HepG2 (cell line): ENCODE results near the gene ZNF248. TPM values are rescaled to one million over a fixed set of nuclear protein-coding genes. Genes with fewer than 3 reads are reported as not detected.

ENCODE experiments used
- ATAC-seq: fragments of 200-7000 bp; cut with Tn5 transposase; 3 replicates; pipeline ENCODE4 v1.9.1; 2020; ENCODE audit warnings: mild to moderate bottlenecking, moderate library complexity
- BruUV-seq: library from RNA; stranded (reverse); fragments of 400-500 nt; replicated peaks from 2 replicates; lab custom pipeline; 2021; lab: Mats Ljungman, UMichigan
- CTCF ChIA-PET: fragments of 300-600 bp; formaldehyde crosslinking; extraction: SDS; loops from one replicate; lab custom pipeline; 2021; ENCODE audit warnings: low total read pairs, inconsistent platforms, low intra/inter-chr PET ratio; lab: Yijun Ruan, JAX
- POLR2A ChIA-PET: fragments of 350-600 bp; sonication (Branson Sonifier 250); formaldehyde crosslinking; loops from one replicate; lab custom pipeline; 2020; ENCODE audit warnings: antibody characterized with exemption, inconsistent platforms; lab: Yijun Ruan, JAX
- DNase-seq: peaks from one replicate; pipeline ENCODE4 v3.0.0-alpha.2; 2015; ENCODE audit warnings: low spot score
- FAIRE-seq: peaks from 3 replicates; lab custom pipeline; 2011; peaks lifted over from hg19 to GRCh38; lab: Jason Lieb, UNC
- H2AFZ ChIP-seq: one replicate; pipeline ENCODE4 v1.6.1; 2011; ENCODE audit warnings: low read length, inconsistent platforms
- H3K27ac ChIP-seq: fragments of 300-600 bp; 3 replicates; pipeline ENCODE4 v1.8.0; 2011; ENCODE audit warnings: mixed run types, mild to moderate bottlenecking, mixed read lengths, low read length, inconsistent platforms; ENCODE audit not compliant: insufficient read depth; ENCODE audit errors: extremely low read length
- H3K27me3 ChIP-seq, 2 experiments: fragments of 200-600 bp in 1 of 2; 2 replicates in 1 of 2; 3 replicates in 1 of 2; pipeline versions ENCODE4 v1.6.0 to v1.8.0; 2011; ENCODE audit warnings: low read length in 2 of 2, mild to moderate bottlenecking in 2 of 2, moderate library complexity in 2 of 2, inconsistent platforms in 1 of 2; ENCODE audit not compliant: insufficient read depth in 2 of 2, control insufficient read depth in 1 of 2
- H3K36me3 ChIP-seq, 2 experiments: fragments of 200-600 bp in 1 of 2; replicated peaks in 1 of 2; 2 replicates in 1 of 2; 3 replicates in 1 of 2; pipeline versions ENCODE4 v1.5.1 to v1.8.0; 2011; ENCODE audit warnings: low read length in 2 of 2, inconsistent platforms in 1 of 2; ENCODE audit not compliant: insufficient read depth in 2 of 2, control insufficient read depth in 1 of 2
- H3K4me1 ChIP-seq: 2 replicates; pipeline ENCODE4 v1.5.1; 2012; ENCODE audit warnings: low read length, inconsistent platforms; ENCODE audit not compliant: insufficient read depth
- H3K4me2 ChIP-seq: 2 replicates; pipeline ENCODE4 v1.6.0; 2011; ENCODE audit warnings: low read depth, low read length, inconsistent platforms
- H3K4me3 ChIP-seq, 3 experiments: fragments of 200-600 bp in 1 of 3; sonication (generic), shearing (Covaris generic) in 1 of 3; replicated peaks in 1 of 3; 2 replicates each; pipeline ENCODE4 v1.5.1; 2011 to 2016; ENCODE audit warnings: low read length in 3 of 3, inconsistent platforms in 2 of 3, low read depth in 2 of 3, mild to moderate bottlenecking in 2 of 3, control low read depth in 1 of 3, mixed read lengths in 1 of 3; ENCODE audit not compliant: insufficient read depth in 1 of 3
- H3K79me2 ChIP-seq: one replicate; pipeline ENCODE4 v1.6.1; 2011; ENCODE audit warnings: low read length, inconsistent platforms; ENCODE audit not compliant: insufficient read depth
- H3K9ac ChIP-seq: 2 replicates; pipeline ENCODE4 v1.6.0; 2011; ENCODE audit warnings: mild to moderate bottlenecking, low read depth, low read length, inconsistent platforms; ENCODE audit not compliant: insufficient read depth
- H3K9me3 ChIP-seq: 2 replicates; pipeline ENCODE4 v1.5.1; 2012; ENCODE audit warnings: mild to moderate bottlenecking, low read length
- H4K20me1 ChIP-seq: 2 replicates; pipeline ENCODE4 v1.6.0; 2011; ENCODE audit warnings: inconsistent platforms, mild to moderate bottlenecking, low read length, moderate library complexity; ENCODE audit not compliant: insufficient read depth
- ARID5B ChIP-seq: IDR thresholded peaks from 2 replicates; pipeline ENCODE4 v1.4.0; 2020; ENCODE audit warnings: mild to moderate bottlenecking, missing genetic modification reagents
- CREBL2 ChIP-seq: sonication (generic); formaldehyde crosslinking; IDR thresholded peaks from 2 replicates; pipeline ENCODE4 v1.8.1; 2023; ENCODE audit warnings: missing genetic modification reagents, mild to moderate bottlenecking, borderline replicate concordance
- EP300 ChIP-seq, 3 experiments: sonication (generic) in 1 of 3; formaldehyde crosslinking in 1 of 3; IDR thresholded peaks; 2 replicates each; pipeline versions ENCODE4 v1.5.1 to v1.6.1; 2011 to 2020; ENCODE audit warnings: low read depth in 2 of 3, low read length in 2 of 3, borderline replicate concordance in 1 of 3, improper control_type of control experiment in 1 of 3, mild to moderate bottlenecking in 1 of 3, missing genetic modification reagents in 1 of 3, moderate library complexity in 1 of 3
- FOXP1 ChIP-seq, 2 experiments: fragments of 450-650 bp in 1 of 2; IDR thresholded peaks; 2 replicates each; pipeline ENCODE4 v1.6.1; 2017 to 2018; ENCODE audit warnings: antibody characterized with exemption in 1 of 2
- HCFC1 ChIP-seq: fragments of 150-350 bp; IDR thresholded peaks from 2 replicates; pipeline ENCODE4 v1.6.1; 2014; ENCODE audit warnings: low read depth, low read length
- HNF4A ChIP-seq: sonication (generic); formaldehyde crosslinking; IDR thresholded peaks from 2 replicates; pipeline ENCODE4 v1.4.0; 2020; ENCODE audit warnings: missing genetic modification reagents
- NCOR1 ChIP-seq: fragments of 200-600 bp; sonication (generic); IDR thresholded peaks from 2 replicates; pipeline ENCODE4 v1.7.0; 2017; ENCODE audit warnings: antibody characterized with exemption, low read length, borderline replicate concordance
- SMAD1 ChIP-seq: sonication (generic); formaldehyde crosslinking; IDR thresholded peaks from 2 replicates; pipeline ENCODE4 v1.4.0; 2020; ENCODE audit warnings: missing genetic modification reagents, low read depth, mild to moderate bottlenecking, borderline replicate concordance
- SOX13 ChIP-seq, 3 experiments: fragments of 450-650 bp in 1 of 3; sonication (generic) in 1 of 3; formaldehyde crosslinking in 1 of 3; IDR thresholded peaks in 2 of 3; conservative IDR thresholded peaks in 1 of 3; 2 replicates each; pipeline versions ENCODE4 v1.5.0 to v1.6.1; 2016 to 2020; ENCODE audit warnings: antibody characterized with exemption in 1 of 3, mild to moderate bottlenecking in 1 of 3, missing compliant biosample characterization in 1 of 3, missing genetic modification reagents in 1 of 3, moderate library complexity in 1 of 3
- TERF1 ChIP-seq: sonication (generic); formaldehyde crosslinking; IDR thresholded peaks from 2 replicates; pipeline ENCODE4 v1.8.0; 2022; ENCODE audit warnings: mild to moderate bottlenecking, missing genetic modification reagents, moderate library complexity
- ZMYM2 ChIP-seq: sonication (generic); formaldehyde crosslinking; IDR thresholded peaks from 2 replicates; pipeline ENCODE4 v1.8.0; 2022; ENCODE audit warnings: mild to moderate bottlenecking, missing genetic modification reagents
- ZNF281 ChIP-seq: sonication (generic); formaldehyde crosslinking; IDR thresholded peaks from 2 replicates; pipeline ENCODE4 v1.4.0; 2020; ENCODE audit warnings: missing genetic modification reagents, borderline replicate concordance
- in situ Hi-C: cut with HindIII; loops from 2 replicates; pipeline ENCODE4 v1.10.0; 2017; ENCODE audit warnings: low pct_unique_long_range_greater_than_20kb; ENCODE audit not compliant: extremely low pct_ligation_motif_present
- intact Hi-C: fragments of 100-400 bp; cut with micrococcal nuclease; formaldehyde crosslinking; loops from one replicate; pipeline ENCODE4 v1.10.0; 2022; ENCODE audit not compliant: unreplicated experiment
- polyA plus RNA-seq, 8 experiments: library from polyadenylated mRNA; depleted of rRNA in 3 of 8; stranded (reverse) in 7 of 8; unstranded in 1 of 8; fragments of >200 nt; fragmentation: Illumina TruSeq in 4 of 8; extraction: Trizol in 4 of 8; gene quantifications; 2 replicates each; pipeline versions ENCODE4 v1.2.1 to v1.2.3, GENCODE V29; 2011 to 2016; ENCODE audit warnings: low read depth in 4 of 8, missing spikeins in 1 of 8, mixed read lengths in 1 of 8; ENCODE audit not compliant: insufficient read depth in 1 of 8
- total RNA-seq, 5 experiments: library from RNA; depleted of rRNA; stranded (reverse); fragments of >200 nt; fragmentation: Illumina TruSeq; extraction: Trizol; gene quantifications; 2 replicates each; pipeline ENCODE4 v1.2.3, GENCODE V29; 2016; ENCODE audit warnings: low read depth in 1 of 5

Gene ZNF248
- total and polyA plus RNA-seq, 2 of the 13 experiments (the other 11 are each of a cell fraction or from before 2014, with no cell fraction given) = 12.8 to 13.3 TPM

GRCh38 chr10:37762287-37762686 is 95.1 kb downstream of the ZNF248 start:
- no peak for ATAC-seq
- Histone ChIP-seq H2AFZ (no peak overlapping the region), H4K20me1 (no peaks in the 10 kb centered on the region), H3K79me2 (no peaks in the 10 kb centered on the region), H3K9me3 (no peaks in the 10 kb centered on the region), H3K27me3 (no peaks in the 10 kb centered on the region), H3K4me1 (peaks cover 11% of the 10 kb centered on the region), H3K27ac (no peak overlapping the region), H3K36me3 (no peaks in the 10 kb centered on the region), H3K4me2 (no peak overlapping the region), H3K4me3 (no peak overlapping the region), H3K9ac (no peak overlapping the region)
- in situ Hi-C loops (loop anchor here (25.0 kb wide), 1 partner anchor 875 kb away; no protein-coding TSS in a partner anchor), intact Hi-C loops (no loop called here)
- ChIA-PET CTCF (no interaction called here), POLR2A (no interaction called here)
- TF ChIP-seq SMAD1 (CRISPR knock-in tag) (no peak), SOX13 (IDR thresholded peaks at IDR 0.05) (no peak), SOX13 (CRISPR knock-in tag; conservative IDR thresholded peaks at IDR 0.05 in 1 of 2, IDR thresholded peaks at IDR 0.05 in 1 of 2) (0 out of 4 replicates have a peak, but pooled peaks of 1 of the 2 experiments have one; percentile 20), ARID5B (0 out of 2 replicates have a peak, but pooled peaks have one; percentile 18), HNF4A (CRISPR knock-in tag) (peak; percentile 65), TERF1 (CRISPR knock-in tag) (no peak), FOXP1 (IDR thresholded peaks at IDR 0.05) (no peak), FOXP1 (CRISPR knock-in tag; IDR thresholded peaks at IDR 0.05) (0 out of 2 replicates have a peak, but pooled peaks have one; percentile 10), CREBL2 (CRISPR knock-in tag) (no peak), ZNF281 (CRISPR knock-in tag) (peak; percentile 40; the same call in 1 of the 2 replicates), EP300 (IDR thresholded peaks at IDR 0.05; ENCODE audit: low read depth in 2 of 2, low read length in 2 of 2) (0 out of 4 replicates have a peak, but pooled peaks of 1 of the 2 experiments have one; percentile 8), EP300 (CRISPR knock-in tag; IDR thresholded peaks at IDR 0.05; ENCODE audit: borderline replicate concordance) (no peak), HCFC1 (no peak), NCOR1 (peak; percentile 19; the same call in 1 of the 2 replicates), ZMYM2 (CRISPR knock-in tag) (peak; percentile 46; the same call in 1 of the 2 replicates)
- DNase-seq = peak; percentile 13
- FAIRE-seq = no peak
- BruUV-seq = no TSS peak
